GM21381 (cell line): ENCODE measurements around the gene TLK2.
"Not testable (repeated sequence)": the region's sequence is repeated elsewhere in the genome, so short reads cannot be mapped to it uniquely, and the experiment has no call there.

Source experiments
- ATAC-seq: cut with Tn5 transposase; IDR thresholded peaks from one replicate; pipeline ENCODE4 v1.9.1; 2021; ENCODE audit warnings: mild to moderate bottlenecking, moderate library complexity; ENCODE audit not compliant: unreplicated experiment

Gene TLK2

DNA sequence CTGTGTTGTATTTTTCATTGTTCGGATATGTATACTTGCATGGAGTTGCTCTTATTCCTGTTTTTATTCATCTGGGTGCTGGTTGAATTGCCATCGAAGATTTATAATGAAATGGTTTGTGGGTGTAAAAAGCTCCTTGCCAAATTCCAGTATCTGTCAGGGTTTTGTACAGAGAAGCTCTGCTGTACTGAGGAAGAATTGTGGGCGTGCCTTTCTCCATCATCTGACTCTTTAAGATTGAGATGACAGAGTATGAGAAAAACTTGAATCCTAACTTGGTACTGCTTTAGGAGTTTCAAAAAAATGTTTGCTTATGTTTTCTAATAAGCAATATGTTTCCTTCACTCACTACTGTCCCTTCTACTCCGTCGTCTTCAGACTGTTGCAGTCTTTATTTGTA is 78.9 kb downstream of the TLK2 start:
- ATAC-seq = not testable (repeated sequence)

DNA sequence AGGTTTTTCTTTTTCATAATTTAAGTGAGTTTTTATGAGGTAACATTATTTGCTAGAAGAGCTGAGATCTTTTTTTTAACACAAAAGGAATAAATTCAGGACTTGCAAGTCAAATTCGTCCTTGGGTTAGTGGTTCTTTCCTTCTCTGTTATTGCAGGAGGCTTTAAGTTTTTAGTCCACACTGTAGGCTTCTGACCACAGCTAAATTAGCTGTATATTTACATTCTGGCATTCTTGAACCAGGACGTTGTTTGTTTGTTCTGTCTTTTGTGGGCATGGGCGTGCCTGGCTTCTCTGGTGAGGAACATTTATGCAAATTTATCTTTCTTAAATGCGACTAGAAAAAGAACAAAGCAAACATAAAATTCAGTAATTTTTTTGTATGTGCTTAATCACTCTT is 80.3 kb downstream of the TLK2 start:
- ATAC-seq = not testable (repeated sequence)

DNA sequence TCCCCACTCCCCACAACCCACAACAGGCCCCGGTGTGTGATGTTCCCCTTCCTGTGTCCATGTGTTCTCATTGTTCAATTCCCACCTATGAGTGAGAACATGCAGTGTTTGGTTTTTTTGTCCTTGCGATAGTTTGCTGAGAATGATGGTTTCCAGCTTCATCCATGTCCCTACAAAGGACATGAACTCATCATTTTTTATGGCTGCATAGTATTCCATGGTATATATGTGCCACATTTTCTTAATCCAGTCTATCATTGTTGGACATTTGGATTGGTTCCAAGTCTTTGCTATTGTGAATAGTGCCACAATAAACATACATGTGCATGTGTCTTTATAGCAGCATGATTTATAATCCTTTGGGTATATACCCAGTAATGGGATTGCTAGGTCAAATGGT is 82.3 kb downstream of the TLK2 start:
- ATAC-seq = not testable (repeated sequence)

DNA sequence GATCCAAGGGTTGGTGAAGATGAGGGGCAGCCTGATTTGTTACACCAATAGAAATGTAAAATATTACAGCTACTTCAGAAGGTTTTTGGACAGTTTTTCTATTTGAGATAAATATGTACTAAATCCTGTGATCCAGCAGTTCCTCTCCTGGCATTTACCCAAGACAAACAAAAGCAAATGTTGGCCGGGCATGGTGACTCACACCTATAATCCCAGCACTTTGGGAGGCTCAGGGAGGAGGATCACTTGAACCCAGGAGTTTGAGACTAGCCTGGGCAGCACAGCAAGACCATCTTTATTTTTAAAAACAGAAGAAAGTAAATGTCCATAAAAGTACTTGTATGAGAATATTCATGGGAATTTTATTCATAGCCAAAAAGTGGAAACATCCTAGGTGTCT is 84.0 kb downstream of the TLK2 start:
- no peak for ATAC-seq

DNA sequence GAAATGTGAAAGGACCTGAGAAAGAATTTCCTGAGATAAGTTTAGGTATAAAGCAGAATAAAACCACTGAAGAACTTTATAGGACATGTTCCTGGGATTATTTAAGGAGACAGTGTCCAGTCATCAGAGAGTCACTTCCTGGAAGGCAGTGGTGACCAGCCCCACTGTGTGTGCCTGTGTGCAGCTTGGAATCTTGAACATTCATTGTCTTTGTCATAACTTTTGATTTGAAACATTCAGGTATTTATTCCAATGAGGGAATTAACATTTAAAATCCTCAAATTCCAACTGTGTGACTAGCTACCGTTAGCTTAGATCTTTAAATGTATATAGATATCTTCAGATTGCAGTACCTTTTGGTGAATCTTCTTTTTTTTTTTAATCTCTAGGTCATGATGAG is 87.2 kb downstream of the TLK2 start:
- no peak for ATAC-seq

DNA sequence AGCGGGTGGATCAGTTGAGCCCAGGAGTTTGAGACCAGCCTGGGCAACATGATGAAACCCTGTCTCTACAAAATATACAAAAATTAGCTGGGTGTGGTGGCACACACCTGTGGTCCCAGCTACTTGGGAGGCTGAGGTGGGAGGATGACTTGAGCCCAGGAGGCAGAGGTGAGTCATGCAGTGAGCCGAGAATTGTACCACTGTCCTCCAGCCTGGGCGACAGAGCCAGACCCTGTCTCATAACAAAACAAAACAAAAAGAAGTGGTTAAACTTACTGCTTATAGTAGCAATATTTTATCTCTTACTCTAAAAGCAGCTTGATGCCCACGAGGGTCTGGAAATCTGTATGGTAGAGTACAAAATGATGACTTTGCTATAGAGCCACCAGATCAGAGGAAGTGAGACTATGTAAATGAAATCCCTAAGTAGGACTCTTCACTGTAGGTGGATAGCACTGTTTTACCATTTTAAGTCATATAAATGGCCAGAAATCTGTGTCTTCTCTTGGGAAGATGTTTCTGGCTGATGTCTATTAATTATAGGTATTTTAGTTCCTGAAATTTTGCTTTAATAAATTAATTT is 88.5 kb downstream of the TLK2 start:
- no peak for ATAC-seq

DNA sequence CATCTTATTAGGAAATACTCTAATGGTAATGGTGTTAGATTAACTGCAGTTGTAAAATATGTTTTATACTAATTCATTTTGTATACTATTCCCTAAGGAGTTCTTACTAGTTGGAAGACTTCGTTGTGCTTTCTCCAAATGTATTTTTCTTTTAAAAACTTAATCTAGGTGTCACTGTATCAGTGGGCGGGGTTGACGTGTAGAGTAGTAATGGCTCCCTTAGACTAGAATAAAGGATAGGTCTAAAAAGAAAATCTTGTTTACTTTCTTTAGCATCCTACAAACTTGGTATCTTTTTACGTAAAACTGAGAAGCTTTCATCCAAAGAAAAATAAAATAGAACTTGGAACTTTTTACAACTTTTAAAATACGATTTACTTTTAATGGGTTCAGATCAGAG is 93.9 kb downstream of the TLK2 start:
- no peak for ATAC-seq

DNA sequence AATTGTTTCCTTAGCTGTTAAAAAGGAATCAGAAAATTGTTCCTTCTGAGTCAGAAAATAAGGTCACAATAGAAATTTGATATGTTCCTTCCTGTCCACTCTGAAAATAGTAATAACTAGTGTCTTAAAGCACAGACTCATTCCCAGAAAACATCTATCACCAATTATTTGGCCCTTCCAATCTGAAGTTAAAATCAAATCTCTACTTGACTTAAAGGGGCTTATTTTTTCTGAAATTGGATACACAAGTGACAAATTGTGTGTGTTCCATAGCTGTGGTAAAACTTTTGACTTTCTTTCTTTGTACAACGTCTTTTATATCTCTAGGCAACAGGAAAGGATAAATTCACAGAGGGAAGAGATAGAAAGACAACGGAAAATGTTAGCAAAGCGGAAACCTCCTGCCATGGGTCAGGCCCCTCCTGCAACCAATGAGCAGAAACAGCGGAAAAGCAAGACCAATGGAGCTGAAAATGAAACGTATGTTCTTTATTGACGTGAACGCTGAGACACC is 94.3 kb downstream of the TLK2 start:
- ATAC-seq = no peak

DNA sequence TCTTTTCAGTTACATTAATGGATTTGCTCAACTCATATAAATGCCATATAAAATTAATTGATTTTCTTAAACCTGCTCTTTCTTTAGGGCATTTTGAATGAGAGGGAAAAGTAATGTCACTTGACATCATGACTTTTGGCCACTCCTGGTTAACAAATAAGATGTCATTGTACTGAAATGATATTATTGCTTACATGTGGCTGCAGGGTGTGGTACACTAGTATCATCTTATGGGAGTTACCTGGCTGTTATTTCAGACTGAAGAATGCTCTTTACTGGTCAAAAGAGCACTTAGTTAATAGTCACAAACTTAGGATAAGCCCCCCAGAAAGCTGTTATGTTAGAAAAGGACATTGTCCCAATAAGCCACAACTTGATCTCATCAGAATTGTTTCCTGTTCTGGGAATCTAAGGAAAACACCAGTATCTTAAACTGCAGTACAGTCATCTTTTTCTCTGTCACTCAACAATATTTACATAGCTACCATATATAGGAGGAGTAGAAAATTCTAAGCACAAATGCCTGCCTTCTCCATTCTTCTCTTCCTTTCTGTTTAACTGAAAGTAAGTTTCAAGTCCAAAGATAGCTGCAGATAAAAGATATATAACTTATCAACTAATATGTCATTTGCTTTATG is 95.0 kb downstream of the TLK2 start:
- ATAC-seq = no peak

DNA sequence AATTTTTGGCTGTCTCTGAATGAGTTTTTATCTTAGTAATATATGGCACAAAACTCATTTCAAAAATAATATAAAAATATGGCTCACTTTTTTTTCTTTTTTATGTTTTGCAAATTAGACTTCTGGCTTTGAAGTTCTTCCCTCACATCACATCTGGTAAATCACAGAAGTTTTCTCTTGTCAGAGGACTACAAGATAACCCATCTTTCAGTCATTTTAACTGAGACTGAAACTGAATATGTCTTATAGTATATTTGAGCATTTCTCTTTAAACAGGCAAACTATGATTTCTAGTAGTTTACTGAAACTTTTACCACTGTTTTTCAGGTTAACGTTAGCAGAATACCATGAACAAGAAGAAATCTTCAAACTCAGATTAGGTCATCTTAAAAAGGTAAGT is 97.8 kb downstream of the TLK2 start:
- ATAC-seq = no peak

DNA sequence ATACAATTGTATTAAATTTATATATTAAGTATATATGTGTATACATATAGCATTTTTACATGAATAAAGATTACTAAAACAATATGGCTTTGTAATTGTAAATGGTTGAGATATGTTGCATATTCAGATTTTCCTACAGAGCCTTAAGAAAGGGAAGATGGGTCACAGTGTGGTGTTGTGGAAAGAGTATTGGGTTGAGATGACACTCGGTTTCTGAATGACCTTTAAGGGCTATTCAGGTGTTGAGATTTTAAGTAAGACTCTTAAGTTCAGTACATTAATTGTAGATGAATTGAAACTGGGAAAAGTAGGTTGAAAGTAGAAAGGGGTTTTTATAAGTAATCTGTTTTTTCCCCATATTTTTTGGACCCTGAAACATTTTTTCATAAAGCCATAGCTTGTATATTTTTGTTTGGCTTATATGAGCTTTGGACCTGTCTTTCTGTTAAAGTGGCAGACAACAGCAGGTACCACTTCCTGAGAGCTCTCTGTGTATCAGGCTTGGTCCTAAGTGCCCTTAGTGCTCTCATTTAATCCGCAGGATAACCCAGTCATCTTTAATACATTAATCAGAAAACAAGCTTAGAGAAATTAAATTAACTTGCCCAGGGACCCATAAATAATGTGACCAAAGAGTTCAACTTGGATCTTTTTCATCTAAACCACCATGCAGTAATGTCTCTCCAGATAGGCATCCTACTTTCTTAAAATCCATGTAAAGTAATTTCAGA is 100.3 kb downstream of the TLK2 start:
- ATAC-seq = no peak

DNA sequence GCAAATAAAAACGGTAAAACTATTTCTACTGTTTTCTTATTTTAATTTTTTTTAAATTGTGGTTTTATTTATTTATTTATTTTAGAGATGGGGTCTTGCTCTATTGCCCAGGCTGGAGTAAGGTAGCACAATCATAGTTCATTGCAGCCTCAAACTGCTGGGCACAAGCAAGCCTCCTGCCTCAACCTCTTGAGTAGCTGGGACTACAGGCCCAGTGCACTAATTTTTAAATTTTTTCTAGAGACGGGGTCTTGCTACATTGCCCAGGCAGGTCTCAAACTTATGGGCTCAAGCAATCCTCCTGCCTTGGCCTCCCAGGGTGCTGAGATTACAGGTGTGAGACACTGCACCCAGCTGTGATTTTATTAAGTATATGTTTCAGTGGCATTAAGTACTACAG is 102.3 kb downstream of the TLK2 start:
- no peak for ATAC-seq

DNA sequence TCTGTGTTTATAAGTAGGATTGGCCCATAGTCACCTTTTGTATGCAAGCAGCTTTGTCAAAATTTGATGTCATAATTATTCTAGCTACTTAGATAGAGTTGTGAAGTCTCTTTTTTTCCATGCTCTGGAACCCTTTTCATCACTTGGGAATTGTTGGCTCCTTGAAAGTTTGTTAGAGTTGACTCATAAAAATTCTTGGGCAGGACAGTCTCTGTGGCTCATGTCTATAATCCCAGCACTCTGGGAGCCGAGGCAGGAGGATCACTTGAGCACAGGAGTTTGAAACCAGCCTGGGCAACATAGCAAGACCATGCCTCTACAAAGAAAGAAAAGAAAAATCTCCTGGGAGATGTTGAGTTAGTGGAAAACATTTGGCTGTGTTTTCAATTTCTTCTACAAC is 103.1 kb downstream of the TLK2 start:
- no peak for ATAC-seq

DNA sequence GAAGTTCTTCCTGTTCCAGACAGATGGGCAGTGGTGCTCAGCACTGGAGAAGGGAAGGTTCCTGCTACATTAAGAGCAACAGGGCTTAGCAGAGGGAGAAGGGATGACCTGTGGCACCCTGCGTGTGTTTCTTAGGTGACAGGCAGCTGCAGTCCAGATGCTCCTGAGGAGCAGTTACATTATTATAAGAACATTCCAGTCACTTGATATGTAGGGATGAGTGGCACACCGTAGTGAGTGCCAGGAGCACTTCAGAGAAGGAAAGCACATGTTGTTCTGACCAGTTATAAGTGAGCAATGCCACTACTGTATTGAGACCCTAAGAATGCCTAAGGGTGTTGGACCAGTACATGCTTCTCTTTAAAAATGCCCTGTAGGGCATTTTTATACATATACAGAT is 108.9 kb downstream of the TLK2 start:
- no peak for ATAC-seq

DNA sequence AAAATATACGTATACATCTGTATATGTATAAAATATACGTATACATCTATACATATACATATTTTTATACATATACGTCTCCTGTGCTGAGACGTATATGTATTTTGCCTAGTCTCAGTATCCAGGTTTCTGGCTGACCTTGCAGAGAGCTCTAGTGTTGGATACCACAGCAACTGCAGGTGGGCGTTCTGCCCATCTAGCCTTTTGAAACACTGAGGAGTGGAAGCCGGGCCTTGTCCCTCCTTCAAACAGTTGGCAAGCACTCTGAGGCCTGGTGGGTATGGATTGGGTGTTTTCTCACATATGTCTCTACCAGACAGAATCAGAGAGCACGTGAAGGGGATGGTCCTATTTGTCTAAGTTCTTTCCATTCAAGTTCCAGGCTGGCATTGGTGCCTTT is 109.5 kb downstream of the TLK2 start:
- no peak for ATAC-seq

DNA sequence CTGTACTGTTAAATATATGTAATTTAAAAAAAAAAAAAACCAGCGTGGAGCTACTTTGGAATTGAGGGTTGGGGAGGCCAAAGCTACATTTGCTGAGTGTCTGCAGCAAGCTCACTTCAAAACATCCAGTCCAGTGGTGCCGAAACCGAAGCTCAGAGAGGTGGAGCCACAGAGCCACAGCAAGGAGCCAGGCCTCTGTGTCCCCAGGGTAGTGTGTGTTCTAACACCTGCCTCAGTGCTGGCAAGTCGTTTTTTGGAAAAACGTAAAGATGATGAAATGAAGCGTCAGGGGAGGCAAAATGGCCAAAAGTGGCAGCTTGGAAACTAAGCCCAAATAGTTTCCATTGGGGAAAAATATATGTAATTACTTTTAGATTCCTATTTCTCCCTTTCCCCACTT is 112.7 kb downstream of the TLK2 start:
- ATAC-seq = no peak

DNA sequence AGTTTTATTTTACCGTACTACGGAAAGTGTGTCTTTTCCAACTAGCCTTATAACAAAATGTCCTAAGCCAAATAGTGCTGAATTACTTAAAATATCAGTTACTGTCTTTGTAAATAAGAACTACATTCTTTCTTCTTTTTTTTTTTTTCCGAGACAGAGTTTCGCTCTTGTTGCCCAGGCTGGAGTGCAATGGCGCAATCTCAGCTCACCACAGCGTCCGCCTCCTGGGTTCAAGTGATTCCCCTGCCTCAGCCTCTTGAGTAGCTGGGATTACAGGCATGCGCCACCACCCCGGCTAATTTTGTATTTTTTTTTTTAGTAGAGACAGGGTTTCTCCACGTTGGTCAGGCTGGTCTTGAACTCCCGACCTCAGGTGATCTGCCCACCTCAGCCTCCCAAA is 113.2 kb downstream of the TLK2 start:
- ATAC-seq = not testable (repeated sequence)

DNA sequence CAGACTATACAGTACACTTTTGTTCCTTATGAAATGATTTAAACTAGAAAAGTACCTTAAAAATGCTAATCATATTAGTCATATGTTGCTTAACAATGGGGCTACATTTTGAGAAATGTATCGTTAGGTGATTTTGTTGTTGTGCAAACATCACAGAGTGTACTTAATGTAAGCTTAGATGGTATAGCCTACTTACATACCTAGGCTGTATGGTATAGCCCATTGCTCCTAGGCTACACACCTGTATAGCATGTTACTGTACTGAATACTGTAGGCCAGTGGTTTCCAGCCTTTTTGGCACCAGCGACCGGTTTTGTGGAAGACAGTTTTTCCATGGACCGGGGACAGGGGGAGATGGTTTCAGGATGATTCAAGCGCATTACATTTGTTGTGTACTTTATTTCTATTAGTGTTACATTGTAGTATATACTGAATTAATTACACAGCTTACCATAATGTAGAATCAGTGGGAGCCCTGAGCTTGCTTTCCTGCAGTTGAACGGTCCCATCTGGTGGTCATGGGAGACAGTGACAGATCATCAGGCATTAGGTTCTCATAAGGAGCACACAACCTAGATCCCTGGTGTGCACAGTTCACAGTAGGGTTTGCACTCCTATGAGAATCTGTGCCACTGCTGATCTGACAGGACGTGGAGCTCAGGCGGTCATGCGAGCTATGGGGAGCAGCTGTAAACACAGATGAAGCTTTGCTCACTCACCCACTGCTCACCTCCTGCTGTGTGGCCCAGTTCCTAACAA is 113.9 kb downstream of the TLK2 start:
- ATAC-seq = no peak

DNA sequence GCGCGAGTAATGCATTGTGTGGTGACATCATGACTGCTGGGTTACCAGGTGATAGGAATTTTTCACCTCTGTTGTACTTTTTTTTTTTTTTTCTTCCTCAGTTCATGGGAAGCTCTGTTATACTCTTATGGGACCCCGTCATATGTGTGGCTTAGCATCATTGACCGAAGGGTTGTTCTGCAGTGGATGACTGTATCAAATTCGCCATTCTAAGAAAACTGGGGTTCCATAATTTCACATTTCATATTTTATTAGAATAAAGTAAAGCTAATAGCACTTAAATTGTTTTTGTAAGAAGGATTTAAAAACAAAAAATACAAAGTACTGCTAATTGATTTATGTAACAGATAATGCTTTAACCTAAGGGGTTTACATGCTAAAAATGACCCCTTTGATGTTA is 116.9 kb downstream of the TLK2 start:
- no peak for ATAC-seq

DNA sequence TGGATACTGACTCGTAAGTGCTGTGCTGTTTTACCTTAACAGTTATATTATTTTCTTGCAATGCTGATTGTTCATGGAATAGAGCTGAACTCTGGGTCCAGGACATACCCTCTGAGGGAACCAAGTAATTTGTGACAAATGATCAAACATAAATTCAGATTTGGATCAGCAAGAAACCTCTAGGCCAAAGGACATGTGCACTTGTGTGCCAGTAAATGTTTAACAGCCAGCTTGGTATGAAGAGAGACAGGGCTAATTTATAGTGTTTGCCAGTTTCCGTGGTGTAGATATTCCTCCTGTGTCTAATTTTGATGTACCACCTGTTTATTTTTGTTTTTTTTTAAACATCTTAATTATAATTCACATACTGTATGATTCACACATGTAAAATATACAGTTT is 118.0 kb downstream of the TLK2 start:
- no peak for ATAC-seq

DNA sequence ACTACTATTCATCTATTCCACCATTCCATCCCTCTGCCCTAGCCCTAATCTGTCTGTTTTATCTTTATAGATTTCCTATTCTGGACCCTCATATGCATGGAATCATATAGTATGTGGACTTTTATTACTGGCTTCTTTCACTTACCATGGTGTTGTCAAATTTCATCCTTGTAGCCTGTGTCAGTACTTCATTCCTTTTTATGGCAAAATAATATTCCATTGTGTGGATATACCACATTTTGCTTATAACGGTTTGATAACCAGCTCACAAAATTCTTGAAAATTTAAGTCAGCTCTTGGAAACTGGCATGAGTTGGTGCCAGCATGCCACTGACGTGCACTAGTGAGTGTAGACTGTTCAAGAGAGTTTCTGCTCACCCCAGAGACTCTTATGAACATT is 118.5 kb downstream of the TLK2 start:
- no peak for ATAC-seq

DNA sequence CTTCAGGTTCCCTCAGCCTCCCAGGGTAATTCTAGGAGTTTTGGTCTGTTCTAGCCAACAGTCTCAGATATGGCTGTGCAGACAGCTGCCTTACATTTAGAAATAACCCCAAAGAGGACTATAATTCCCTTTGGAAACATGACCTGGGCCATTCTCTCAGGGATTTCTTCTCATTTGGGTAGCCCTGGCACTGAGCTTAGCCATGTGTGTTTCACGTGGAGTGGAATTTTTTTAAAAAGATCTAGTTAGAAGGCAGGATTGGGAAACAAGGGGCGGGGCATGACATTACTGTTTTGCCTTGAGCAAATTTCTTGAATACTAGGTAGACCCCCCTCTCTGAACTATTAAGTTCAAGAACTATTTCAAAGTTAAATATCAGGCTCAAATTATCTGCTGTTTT is 119.3 kb downstream of the TLK2 start:
- no peak for ATAC-seq
